HG03066 (cell line): ENCODE data around the gene GATC.
"Not testable (repeated sequence)": the region's sequence is repeated elsewhere in the genome, so short reads cannot be mapped to it uniquely, and the experiment has no call there.

ENCODE experiments used
- ATAC-seq: cut with Tn5 transposase; IDR thresholded peaks from one replicate; pipeline ENCODE4 v1.9.1; 2021; ENCODE audit warnings: low read depth; ENCODE audit not compliant: unreplicated experiment

Gene GATC

DNA sequence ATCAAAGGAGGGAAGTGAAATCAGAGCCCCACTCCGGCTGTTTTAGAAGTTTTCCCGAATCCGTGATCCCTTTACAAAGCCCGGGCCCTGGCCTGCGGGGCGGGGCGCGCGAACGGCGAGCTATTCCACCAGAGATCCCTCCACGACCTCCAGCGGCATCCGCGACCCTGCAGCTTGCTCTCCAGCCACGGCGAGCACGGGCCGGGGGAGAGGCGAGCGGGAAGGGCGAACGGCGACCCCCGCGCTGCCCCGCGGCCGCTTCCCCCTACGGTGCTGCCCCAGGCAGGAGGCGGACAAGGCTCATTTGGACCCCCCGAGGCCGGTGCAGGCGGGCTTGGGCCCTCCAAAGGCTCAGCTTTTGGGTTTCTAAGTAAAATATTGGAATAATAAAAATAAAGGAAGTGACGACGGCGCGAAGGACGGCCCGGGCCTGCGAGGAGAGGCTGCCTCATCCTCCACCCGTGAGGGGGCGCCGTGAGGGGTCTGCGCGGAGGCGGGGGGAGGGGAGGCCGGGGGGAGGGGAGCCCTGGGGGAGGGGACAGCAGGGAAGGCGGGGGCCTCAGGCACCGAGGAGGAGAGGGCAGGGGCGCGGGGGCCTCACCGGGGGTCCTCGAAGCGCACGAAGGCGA lies 22.7 kb downstream of the GATC start:
- peak; percentile 30 for ATAC-seq

GRCh38 chr12:120469450-120470149 lies 23.4 kb downstream of the GATC start, which contains the start of gene SRSF9:
SRSF9 (minus strand) TSS chr12:120469748; CDS start chr12:120469609, 139 bp downstream.
- peak; percentile 80 for ATAC-seq

DNA sequence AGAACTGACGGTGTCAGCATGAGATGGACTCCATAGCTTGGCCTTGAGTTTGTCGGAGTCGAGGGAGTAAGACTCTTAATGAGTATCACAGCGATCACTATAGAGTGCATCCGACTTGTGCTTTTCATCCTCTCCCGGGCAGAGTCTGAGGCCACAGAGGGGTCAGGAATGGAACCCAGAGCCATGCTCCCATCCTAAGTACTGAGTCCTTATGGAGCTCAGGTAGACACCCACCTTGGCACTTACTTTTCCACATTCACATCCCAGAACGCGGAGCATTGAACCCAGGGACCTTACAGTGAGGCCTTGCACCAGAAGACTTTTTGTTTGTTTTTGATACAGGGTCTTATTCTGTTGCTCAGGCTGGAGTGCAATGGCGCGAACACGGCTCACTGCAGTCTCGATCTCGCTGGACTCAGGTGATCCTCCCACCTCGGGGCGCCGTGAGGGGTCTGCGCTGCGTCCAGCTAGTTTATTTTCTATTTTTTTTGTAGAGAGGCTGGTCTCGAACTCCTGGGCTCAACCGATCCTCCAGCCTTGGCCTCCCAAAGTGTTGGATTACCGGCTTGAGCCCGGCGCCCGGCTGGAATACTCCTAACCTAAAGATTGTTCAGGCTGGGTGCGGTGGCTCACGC lies 24.0 kb downstream of the GATC start:
- ATAC-seq = peak; percentile 8

DNA sequence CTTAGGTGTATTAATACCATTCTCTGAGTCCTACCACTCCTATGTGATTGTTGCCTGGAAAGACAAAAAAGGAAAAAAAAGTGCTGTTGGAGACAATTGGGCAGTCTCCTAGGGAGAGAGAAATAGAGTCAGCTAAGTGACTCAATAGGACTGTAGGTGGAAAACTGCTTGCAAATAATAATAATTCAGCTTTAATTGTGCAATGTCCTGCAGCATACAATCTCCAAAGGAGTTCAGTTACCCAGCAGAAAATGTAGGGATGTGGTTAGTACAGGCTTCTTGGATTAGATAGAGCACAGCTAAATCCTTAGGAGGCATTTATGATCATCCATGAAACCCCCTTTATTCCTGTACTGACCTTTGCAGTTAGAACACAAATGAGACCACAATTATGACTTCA lies 26.3 kb downstream of the GATC start:
- ATAC-seq = no peak

GRCh38 chr12:120473807-120474615 lies 27.8 kb downstream of the GATC start:
- no peak for ATAC-seq

GRCh38 chr12:120474616-120474960 lies 28.3 kb downstream of the GATC start:
- no peak for ATAC-seq

GRCh38 chr12:120475643-120476042 lies 29.4 kb downstream of the GATC start:
- no peak for ATAC-seq

DNA sequence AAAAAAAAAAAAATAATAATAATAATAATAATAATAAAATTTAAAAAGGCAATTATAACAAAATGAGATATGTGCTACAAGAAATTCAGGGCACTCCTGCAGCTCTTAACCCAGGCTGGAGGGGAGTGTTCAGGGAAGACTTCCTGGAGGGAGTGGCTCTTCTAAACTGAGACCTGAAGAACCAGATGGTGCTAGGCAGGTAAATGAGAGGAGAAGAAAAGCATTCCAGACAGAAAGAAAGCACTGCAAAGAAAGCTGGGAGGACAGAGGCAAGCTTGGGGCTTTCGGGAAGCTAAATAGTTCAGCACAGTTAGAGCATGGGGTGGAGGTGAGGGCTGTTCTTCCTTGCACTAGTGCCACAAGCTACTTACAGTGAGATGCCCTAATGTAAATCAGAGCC lies 33.2 kb downstream of the GATC start:
- no peak for ATAC-seq

DNA sequence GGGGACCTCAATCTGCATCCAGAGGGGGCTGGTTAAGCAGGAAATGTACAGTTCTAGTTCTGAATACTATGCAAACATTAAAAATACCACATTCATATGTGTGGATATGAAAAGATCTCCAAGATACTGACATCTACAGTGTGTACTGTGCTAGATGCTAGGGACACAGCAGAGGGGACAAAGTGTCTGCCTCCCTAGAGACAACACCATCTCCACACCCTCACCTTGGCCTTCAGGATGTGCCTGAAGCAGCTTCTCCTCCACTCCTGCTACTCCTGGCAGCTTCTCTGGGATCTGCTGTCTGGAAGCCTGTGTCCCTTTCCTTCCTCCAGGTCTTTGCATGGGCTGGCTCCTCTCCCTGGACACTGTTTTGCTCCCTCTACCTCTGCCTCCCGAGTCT lies 34.0 kb downstream of the GATC start:
- ATAC-seq = no peak

DNA sequence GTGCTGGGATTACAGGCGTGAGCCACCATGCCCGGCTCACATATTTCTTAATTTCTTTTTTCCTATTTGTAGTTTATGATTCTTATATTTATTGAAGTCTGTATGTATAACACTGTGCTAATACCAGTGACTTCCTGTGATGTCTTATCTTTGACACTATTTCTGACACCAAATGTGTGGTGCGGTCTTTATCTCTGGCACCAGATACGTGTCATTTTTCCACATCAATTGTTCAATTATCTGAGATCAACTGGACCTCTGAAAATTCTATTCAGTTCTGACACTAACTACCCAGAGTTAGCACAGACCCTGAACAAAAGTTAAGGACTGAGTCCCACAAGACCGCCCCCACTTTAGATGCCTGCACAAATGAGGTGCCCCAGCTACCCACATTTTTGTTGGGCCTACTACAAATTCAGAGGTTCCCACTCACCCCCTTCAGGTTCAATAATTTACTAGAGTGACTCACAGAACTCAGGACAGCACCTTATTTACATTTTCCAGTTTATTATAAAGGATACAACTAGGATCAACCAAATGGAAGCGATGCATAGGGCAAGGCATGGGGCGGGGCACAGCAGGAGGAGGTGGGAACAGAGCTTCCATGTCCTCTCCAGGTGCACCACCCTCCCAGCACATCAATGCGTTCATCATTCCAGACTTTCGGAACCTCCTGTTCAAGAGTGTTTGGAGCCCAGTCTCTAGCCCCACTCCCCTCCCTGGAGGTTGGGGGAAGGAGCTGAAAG lies 35.0 kb downstream of the GATC start:
- no peak for ATAC-seq

DNA sequence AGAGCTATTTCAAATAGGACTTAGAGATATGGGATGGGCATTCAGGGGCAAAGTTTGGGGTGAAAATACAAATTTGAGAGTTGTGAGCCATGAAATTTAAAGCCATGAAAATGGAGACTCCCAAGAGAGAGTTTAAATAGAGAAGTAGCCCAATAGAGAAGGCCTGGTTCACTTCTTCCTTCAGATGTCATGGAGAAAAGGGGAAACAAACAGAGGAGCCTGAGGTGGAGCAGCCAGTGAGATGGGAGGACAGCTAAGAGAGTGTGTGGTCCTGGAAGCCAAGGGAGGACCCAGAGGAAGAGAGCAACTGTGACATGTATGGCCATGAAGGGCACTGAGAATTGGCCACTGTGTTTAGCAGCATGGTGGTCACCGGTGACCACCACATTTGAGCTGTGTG lies 37.4 kb downstream of the GATC start:
- ATAC-seq = no peak

GRCh38 chr12:120485961-120486881 lies 40.0 kb downstream of the GATC start:
- no peak for ATAC-seq

DNA sequence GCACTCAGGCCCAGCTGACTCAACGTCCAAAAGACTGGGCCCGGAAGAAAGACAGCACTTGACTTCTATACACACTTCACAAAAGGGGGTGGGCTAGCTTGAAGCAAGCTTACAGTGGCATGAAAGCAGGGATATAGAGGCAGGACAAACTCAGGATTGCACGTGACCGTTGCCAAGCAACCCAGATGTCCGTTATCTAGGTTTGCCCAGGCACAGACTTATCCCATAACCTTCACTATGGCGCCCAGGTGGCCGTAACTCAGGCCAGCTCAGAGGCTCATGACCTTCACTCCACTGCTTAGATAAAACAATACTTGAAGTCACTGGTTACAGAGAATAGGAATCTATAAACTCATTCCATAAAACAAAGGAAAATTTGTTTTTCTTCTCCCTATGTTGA lies 41.3 kb downstream of the GATC start:
- not testable (repeated sequence) for ATAC-seq

- ATAC-seq = no peak
Observed at GRCh38 chr12:120488057-120488640, 41.9 kb downstream of the GATC start.

GRCh38 chr12:120489018-120489417 lies 42.8 kb downstream of the GATC start:
- no peak for ATAC-seq

DNA sequence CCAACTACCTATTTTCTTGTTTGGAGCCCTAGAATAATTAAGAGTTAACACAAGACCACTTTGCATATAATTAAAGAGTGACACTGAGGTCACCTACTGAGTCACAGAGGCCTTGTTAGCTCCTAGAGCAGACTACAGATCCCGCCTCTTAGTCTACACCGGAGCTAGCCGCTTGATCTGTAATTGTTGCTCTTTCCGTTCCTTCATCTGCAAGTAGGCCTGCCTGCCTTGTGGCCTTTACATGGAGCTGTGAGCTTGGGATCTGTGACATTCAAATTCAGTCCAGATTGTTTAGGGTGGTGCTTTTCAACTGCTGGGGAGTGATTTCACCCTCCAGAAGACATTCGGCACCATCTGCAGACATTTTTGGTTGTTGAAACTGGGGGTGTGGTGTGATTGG lies 44.1 kb downstream of the GATC start:
- ATAC-seq = no peak

DNA sequence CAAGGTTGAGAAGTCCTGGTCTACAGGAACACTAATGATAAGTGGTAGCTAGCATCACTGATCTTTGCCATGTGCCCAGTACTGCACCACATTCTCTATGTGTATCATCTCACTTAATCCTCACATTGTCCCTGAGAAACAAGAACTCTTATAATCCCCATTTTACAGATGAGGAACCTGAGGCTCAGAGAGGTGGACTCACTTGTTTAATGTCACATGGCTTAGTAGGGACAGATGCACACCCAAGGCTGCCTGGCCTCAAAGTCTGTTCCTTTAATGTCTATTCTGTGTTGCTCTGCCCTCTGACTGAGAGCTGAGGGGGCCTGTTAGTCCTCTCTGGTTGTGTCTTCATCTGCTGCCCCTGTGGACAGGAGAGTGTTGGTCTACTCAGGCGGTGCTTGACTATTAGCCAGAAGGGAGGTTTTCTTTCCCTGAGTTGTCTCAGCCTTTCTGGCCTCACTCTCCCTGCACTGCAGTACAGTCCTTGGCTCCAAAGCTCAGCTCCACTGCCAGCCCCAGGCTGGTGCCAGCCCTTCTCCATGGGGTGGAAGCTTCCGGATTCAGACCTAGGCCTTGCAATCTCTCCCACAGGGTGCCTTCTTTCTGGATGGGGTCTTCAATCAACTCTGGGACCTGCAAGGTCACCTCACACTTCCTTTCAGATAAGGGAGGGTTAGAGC lies 44.7 kb downstream of the GATC start:
- ATAC-seq = no peak

DNA sequence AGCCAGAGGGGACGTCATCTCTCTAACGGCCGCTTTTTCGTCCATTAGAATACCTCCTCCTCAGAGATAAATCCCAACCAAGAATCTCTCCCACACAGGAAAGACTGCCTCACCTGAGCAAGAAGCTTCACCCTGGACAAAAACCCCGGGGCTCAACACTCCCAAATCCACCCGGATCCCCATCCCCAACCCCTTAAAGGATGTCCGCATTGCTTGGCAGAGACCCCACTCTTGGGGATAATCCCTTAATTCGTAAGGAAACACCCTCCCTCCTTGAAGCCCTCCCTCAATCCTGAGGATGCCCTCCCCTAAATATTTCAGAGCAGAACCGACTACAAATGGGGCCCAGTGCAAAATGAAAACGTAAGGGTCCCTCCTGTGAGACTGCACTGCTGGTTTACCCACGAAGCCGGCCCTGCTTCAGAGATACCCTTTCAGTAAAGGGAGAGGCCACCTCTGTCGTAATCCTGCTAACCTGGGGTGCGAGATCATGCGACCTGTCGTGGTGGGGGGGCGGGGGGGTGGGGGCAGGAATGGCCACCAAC lies 49.0 kb downstream of the GATC start:
- ATAC-seq = peak; percentile 3
